ENCODE results near the gene ALPP.
"Not testable (repeated sequence)": the region's sequence is repeated elsewhere in the genome, so short reads cannot be mapped to it uniquely, and the experiment has no call there.

The ALPP gene

DNA sequence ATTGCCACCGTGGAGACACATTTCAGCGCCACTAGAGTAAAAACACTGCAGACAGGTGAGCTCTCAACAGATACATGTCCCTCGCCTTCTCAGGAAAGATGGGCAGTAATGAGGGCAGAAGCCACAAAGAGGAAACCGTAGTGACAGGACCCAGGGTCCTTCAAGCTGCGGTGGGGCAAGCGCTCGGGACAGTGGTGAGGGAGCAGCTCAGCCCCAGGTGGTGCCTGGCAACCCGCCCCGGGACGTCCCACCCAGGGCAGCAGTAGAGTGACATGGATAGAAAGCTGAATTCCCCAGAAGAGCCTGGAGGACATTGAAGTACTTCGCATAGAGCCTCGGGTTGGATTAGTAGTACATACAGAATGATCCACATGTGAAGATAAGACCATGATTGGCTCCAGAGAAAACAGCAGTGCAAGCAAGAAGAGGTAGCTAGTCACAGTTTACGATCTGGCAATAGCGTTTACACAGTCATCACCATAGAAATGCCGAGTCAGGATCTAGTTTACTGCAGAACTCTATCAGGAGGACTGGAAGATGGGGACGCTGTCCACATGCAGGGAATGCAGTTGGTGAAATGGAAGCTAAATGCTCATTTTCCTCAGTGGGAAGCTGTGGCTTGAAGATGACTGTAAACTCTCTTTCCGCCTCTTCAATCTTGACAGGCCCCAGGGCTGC lies 37.4 kb upstream of the ALPP start:
- DNase-seq (ENCODE audit: low read depth, low spot score), result no peak

DNA sequence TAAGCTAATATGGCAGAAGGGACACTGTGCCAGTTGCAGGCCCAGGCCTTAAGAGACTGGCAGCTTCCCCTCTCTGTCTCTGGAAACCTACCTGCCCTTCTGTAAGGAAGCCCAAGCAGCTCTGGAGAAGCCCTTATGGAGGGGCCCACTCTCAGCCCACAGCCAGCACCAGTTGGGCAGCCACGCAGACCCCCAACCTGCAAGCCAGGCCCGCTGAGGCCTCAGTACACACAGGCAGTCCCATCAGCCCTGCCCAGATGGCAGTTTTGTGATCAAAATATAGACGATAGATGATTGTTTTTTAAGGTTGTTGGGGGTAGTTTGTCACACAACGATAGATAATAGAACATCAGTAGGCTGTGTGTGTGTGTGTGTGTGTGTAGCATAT lies 36.8 kb upstream of the ALPP start:
- DNase-seq (ENCODE audit: low read depth, low spot score), result no peak

DNA sequence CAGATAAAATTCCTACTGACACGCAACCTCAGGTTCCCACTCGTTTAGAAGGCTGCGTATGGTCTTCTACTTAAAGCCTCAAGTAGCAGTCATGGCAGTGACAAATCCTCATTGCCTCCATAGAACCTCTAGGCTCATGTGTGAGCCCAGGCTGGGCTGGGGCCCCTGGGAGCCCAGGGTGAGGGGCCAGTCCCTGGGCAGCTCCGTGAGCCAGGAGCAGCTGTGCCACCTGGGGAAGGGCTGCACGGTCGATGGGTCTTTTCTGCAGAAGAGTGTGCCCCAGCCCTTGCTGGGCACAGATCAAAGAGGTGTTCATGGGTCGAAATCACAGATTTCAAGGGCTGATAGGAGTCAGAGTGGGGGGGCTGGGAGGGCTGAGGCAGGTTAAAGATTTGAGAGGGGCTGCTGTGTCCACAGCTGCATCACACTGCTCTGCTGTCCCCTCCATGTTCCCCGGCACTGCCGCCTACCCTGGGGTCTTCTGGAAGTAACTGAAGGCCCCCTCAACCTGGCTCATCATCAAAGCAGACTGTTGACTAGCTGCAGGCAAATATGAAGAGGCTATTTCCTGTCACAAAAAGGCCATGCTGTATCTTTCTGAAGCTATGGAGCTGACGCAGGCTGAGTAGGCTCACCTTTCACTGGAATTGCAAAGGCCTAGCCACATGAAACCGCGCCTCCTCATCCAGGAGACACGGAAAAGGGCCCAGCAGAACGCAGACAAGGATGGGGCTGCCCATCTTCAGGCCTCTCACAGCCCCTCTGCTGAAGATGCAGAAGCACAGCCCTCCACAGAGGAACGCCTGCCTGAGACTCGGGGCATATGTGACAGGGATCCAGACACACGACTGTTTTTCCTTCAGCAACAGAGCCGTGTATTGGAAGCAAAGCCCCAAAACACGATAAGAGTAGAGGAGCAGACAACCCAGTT lies 35.7 kb upstream of the ALPP start:
- no peak for DNase-seq (ENCODE audit: low read depth, low spot score)

DNA sequence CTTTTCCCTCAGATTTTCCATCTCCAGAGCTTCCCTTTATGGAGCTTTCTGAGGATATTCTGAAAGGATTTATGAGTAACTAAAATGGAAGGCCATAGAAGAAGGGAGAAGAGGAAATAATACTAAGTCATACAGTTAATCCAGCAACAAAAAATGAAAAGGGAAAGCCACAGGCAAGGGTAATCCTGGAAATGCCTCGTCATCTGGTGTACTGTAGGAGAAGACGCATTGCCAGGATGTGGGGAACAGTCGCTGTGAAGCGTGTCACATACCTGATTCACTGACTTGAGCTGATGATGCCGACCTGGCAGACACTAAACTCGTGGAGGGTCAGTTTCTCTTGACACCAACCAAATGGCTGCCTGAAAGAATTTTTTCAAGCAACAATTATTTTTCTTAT lies 34.7 kb upstream of the ALPP start:
- DNase-seq (ENCODE audit: low read depth, low spot score), result no peak

DNA sequence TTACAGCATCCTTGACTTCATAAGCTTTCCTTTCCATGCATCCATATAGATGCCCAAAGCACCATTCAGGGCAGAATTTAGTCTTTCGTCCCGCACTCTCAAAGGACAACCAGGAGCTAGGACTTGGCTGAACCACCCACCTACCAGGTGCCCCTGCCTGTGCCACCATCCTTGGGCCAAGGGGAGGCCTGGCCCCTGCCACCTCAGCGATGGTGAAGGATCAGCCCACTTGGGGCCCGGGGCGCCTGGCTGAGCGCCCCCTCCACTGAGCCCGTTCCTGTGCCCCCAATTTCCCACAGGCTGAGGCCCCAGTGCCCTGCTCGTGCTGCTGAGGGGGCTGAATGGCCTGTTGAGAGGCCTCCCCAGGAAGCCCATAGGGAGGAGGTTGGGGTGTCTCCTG lies 33.3 kb upstream of the ALPP start:
- no peak for DNase-seq (ENCODE audit: low read depth, low spot score)

DNA sequence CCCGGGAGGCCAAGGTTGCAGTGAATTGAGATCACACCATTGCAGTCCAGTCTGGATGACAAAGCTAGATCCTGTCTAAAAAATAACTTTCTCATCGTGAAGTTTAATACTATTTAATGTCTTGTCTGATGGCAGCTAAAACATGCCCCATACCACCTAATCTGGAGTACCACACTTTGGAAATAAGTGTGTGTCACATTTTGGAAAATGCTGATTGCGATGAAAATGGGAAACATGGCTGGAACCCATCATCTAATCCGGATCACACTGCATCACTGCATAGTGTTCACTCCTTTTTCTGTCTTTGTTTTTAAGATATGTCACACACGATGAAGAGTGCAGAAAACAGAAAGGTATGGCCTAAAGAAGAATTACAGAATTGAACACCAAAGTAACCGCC lies 31.2 kb upstream of the ALPP start:
- no peak for DNase-seq (ENCODE audit: low read depth, low spot score)

DNA sequence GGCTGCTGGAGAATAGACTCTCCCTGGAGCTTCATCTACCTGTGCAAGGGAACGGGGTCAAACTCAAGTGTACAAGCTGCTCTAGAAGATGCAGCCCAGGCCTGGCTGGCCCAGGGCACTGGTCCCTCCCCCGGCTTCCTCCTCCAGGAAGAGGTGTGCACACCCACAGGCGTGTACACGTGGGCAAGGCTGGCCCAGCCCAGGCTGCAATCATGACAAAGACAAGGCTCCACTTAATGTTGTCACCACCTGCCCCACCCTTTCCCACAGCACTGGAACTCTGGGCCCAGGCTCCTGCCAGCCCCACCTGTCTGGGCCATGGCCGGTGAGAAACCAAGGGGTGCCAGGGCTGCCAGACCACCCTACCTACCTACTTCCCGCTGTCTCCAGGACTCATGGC lies 29.6 kb upstream of the ALPP start:
- no peak for DNase-seq (ENCODE audit: low read depth, low spot score)

DNA sequence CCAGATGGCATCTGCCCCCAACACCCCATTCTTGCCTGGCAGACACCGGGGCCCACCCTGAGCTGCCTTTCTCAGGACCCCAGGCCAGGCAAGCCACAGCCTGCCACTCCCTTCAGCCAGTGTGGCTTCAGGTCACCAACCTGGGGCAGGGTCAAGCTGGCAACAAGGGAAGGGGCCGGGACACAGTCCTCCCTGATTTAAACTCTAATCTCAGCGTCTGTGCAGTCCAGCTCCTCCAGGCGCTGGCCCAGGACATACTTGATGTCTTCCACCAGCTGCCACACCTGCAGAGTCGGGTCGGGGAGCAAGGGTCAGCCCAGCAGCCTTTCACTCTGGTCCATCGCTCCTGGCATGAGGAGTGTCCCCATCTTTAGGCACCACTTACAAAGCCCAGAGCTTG lies 29.0 kb upstream of the ALPP start:
- no peak for DNase-seq (ENCODE audit: low read depth, low spot score)

DNA sequence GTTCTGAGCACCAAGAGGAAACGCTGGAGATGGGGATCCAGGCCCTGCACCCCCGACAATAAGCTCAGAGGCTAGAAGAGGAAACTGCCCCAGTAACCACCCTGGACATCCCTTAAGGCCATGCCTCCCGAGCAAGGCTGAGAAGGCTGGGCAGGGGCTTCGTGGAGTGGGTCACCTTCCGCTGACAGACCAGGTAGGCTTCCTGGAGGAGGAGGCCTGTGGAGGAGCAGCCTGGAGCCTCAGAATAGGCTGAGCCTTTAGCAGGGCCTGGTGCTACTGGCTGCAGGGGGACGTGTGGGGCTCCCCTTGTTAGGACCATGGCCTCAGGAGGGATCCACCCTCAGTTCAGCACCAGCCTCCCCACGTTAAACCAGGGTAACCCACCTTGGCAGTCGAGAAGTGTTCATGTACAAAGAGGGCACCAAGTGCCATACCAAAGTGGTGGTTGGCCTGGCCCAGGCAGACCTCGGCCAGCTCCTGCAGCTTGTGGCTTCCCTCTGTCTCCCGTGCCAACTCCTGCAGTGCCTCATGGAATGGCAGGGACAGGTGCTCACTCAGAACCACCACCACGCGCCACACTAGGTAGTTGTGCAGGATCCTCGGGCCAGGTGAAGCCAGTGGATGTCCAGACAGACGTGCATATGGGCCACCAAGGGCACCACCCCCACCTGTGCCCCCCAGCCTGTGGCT lies 28.5 kb upstream of the ALPP start:
- no peak for DNase-seq (ENCODE audit: low read depth, low spot score)

DNA sequence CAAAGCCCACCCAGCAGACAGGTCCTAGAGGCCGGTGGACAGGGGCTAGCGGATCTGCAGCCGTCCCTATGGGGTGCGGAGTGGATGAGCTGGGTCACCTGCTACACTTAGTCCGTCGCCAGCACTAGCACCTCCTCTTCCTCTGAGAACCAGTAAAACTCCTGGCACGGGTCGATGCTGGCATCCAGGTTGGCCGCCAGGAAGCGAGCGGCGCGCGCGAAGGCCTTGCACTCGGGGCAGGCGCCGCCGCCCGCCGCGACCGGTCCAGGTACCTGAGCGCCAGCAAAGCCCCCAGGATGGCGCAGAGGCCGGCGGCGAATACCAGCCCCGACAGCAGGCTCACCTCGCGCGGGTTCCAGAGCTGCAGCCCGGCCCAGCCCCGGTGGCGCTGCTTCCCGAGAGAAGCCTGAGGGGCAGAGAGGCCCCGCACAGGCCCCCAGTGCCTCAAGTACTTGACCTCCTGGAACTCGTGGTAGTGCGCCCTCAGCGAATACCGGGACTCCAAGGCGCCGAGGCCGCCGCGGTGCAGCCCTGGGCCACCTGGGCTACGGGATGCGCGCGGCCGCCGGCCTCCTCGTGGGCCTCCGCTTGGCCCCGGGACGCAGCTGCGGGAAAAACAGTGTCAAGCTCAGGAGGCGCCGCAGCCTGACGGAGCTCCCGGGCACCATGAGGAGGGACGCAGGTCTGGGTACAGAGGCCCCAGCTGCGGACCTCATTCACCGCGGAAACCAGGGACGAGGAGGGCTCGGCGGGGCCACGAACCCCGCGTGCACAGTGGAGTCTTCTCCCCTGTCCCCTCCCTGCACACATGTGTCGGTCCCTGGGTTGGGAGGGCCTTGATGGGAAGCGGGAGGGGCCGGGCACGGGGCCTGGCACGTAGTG lies 27.5 kb upstream of the ALPP start:
- DNase-seq (ENCODE audit: low read depth, low spot score), result no peak

DNA sequence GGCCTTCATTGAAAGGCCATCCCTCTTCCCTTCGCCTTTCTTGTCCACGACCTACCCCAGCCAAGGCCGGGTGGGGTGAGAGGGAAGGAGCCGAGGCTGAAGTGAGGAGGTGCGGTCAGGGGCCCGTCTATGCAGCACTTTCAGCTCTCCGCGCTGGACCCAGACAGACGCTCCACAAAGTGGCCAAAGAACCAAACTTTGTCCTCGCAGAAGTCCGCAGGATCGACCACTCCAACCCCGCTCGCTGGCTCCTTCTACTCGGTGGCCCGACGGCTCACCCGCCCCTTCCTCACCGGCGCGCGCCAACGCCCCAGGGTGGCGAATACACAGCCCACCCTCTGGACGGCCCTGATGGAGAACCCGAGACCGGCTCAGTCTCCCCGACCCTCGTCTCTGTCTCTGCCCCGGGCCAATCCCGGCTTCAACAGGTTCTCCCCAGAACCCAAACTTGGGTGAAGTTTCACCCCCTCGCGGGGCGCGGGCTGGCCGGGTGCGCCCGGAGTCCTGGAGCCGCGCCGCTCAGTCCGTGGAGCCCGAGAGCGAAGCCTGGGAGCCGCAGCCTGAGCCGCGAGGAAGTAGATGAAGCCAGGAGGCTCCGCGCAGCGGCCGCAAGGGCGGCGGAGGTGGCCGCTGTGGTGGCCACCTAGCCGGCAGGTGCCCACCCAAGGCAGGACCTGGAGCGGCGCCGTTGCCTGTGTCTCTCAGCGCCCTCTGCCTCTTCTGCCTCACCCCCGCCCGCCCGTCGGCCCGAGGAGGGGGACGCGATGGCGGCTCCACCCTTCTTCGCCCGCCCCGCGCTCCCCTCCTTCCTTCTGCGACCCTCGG lies 26.7 kb upstream of the ALPP start:
- DNase-seq (ENCODE audit: low read depth, low spot score), result no peak

DNA sequence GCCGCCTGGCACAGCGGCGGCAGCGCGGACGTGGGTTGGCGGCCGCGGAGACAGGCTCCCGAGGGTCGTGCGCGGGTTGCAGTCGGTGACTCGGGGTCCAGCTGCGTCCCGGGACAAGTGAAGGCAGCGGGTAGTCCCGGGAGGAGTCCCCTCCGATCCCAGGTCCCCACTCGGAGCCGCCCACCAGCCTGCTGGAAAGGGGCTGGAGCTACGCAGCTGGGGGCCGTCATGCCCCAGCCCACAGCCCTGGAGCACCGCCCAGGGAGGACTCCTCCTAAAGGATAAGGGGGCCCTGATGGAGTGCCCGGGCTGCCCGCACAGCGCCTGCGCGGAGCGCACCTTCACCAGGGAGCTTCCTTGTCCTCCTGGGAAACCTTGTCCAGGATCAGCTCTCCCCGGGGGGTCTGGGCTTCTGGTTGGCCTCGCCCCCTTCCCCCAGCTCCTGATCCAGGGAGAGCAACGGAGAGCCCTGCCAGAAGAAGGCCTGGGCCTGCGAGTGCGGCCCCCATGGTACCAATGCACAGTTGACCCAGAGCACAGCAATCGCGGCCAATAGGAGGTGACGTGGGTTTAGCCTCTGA lies 25.9 kb upstream of the ALPP start:
- no peak for DNase-seq (ENCODE audit: low read depth, low spot score)

DNA sequence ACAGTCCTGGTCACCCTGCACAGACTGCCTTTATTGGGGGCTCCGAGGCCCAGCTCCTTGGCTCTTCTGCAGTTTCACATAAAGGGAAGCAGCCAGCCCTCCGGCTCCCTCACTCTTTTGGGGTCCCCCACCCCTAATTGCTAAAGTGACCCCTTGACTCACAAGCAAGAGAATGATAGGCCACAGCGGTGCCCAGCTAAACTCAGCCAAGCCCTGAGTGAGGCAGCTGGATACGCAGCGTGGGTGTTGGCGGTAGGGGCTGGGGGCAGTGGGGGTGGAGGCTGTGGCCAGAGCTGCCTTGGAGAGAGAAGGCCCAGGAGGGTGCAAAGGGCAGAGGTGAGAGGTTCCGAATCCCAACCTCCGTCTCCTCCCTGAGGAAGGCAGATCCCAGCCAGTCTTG lies 25.5 kb upstream of the ALPP start:
- no peak for DNase-seq (ENCODE audit: low read depth, low spot score)

DNA sequence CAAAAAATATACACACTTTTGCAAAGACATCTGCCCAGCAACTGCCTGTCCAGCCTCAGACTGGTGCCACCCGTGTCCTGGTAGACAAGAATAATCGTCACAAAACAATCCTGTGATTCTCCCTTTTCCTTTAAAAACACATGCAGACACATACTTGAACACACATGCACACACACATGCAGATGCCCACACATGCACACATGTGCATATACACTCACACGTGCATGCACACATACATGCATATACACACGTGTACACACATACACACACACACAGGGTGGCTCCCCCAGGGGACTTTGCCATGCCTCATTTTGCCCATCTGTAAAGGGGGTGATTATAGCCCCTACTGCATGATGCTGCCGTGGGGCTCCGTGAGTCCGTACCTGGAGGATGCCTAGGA lies 24.9 kb upstream of the ALPP start:
- no peak for DNase-seq (ENCODE audit: low read depth, low spot score)

DNA sequence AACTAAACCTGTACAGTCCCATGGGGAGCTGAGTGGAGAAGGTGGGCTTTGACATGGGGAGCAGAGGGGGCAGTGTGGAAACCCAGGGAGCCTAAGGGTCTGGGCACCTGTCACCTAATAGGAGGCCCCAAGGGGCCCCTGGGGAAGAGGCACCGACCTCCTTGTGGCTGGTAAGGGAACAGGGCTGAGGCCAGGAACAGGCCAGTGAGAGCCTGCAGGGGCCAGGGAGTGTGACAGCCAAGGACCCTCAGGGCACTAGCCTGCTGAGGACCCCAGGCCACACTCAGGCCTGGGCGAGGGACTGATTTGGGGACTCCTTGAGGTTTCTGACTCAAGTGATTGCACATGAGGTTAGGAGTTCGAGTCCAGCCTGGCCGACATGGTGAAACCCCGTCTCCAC lies 24.5 kb upstream of the ALPP start:
- DNase-seq (ENCODE audit: low read depth, low spot score), result no peak

DNA sequence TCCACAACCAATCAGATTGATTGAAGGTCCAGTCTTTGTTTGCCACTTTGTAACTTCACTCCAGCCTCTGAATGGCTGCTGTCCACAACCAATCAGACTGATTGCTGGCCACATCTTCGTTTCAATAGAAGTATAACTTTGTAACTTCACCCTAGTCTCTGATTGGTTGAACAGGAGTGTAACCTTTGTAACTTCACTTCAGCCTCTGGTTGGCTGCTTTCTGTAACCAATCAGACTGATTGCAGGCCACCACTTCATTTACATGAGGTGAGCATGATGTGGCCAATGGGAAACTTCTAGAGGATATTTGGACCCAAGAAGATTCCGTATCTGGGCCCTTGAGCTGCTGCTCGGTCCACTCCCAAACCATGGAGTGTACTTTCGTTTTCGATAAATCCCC lies 16.9 kb upstream of the ALPP start:
- no peak for DNase-seq (ENCODE audit: low read depth, low spot score)

DNA sequence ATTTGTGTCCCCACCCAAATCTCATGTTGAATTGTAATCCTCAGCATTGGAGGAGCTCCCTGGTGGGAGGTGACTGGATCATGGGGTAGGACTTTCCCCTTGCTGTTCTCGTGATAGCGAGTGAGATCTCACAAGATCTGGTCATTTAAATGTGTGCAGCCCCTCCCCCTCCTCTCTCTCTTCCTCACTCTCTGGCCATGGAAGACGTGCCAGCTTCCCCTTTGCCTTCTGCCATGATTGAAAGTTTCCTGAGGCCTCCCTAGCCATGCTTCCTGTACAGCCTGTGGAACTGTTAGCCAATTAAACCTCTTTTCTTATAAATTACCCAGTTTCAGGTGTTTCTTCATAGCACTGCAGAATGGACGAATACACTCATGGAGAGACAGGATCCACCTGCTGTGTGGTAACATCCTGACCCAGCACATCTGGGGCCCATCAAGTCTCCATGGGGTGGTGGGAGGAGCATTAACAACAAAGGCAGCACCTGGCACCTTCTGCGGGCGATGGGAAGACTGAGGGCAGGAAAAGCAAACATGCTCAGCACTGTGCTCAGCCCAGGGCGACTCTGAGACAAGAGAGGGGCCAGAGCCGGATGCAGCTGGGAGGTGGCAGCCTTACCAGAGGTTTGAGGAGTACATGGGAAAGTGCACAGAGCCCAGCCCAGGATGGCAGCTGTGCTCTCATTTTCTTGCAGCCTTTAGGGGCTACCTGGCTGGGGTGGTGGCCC lies 16.2 kb upstream of the ALPP start:
- DNase-seq (ENCODE audit: low read depth, low spot score), result no peak

DNA sequence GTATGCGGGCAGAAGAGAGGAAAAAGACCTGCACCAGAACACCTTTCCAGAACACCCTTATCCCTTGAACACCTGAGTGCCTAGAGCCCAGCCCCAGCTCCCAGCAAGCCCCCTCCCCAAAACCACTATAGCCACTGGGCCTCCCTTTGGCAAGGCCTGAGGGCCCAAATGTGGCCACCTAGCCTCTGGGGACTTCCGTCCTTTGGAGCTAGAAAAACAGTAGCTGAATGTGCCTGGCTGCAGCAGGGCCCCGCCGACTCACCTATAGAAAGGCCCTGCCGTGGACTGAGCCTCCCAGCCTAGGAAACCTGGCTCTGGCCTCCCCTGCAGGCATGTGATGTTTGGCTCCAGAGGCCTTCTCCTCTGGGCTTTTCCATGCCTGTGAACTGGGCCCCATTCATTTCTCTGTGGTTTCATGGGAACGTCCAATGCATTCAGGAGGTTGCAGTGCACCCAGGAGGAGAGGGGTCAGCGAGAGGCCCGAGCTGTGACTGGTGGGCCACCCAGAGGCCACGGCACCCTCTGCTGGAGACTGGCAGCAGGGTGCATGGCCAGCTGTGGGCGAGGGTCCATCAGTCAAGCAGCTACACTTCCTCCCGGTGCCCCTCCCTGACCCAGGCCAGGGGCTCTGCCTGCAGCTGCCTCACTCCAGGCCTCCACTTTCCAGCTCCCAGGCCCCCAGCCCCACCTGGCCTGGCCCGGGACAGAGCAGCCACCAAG lies 15.3 kb upstream of the ALPP start:
- DNase-seq (ENCODE audit: low read depth, low spot score), result not testable (repeated sequence)

Data from activated CD4-positive, CD25-positive, alpha-beta regulatory T cell treated with anti-CD3 and anti-CD28 coated beads, Interleukin-2, amount 50 U/mL, for 16 hours (primary cell).